ENCODE results near the gene RBMS2. TPM values are rescaled to one million over a fixed set of nuclear protein-coding genes. Genes with fewer than 3 reads are reported as not detected.

RBMS2 gene
- total RNA-seq, 1 experiment from 2014 or later = 40.8 TPM

- H3K27ac ChIP-seq (ENCODE audit: low read depth, low read length) = no peak overlapping the region
- no peak overlapping the region for H3K9ac ChIP-seq (ENCODE audit: low read length)
- intact Hi-C loops (cut with micrococcal nuclease) = loop anchor here (1.0 to 5.0 kb wide), 2 partner anchors 81 to 402 kb away; no protein-coding TSS in a partner anchor
- H3K27me3 ChIP-seq (ENCODE audit: insufficient read depth, low read length) = no peaks in the 10 kb centered on the region
- DNase-seq (ENCODE audit: low read depth, low spot score) (peak; percentile 51), ATAC-seq (peak; percentile 74)
- no peaks in the 10 kb centered on the region for H3K9me2 ChIP-seq (ENCODE audit: insufficient read depth)
- ChIA-PET RAD21 (ENCODE audit: low non-redundant PET in 1 of 2, low total read pairs in 2 of 2, uncharacterized antibody in 2 of 2, unreplicated experiment in 2 of 2) (interaction anchor here in 1 of 2 experiments (0.7 to 1.0 kb wide), 2 partner anchors 80 to 140 kb away, joined by 3 read pairs; partner anchors contain the start of gene MIP), POLR2A (interaction anchor here (0.6 kb wide), 1 partner anchor 287 kb away, joined by 3 read pairs; no protein-coding TSS in a partner anchor), CTCF (interaction anchor here (0.7 to 1.9 kb wide), 4 partner anchors 40 to 80 kb away, joined by 3 to 7 read pairs (median 5); partner anchors contain the start of gene RBMS2)
- no peaks in the 10 kb centered on the region for H4K20me1 ChIP-seq (ENCODE audit: insufficient read depth)
- no TSS peak for BruUV-seq (replicated peaks)
- no peak overlapping the region for H3K4me3 ChIP-seq (replicated peaks in 1 of 2; ENCODE audit: low read depth in 1 of 2, low read length in 2 of 2)
- H2AFZ ChIP-seq (ENCODE audit: low read depth, low read length, poor library complexity, severe bottlenecking) = no peak overlapping the region
- TF ChIP-seq FOSL1 (IDR thresholded peaks at IDR 0.05; ENCODE audit: low read depth) (no peak), SRF (IDR thresholded peaks at IDR 0.05; ENCODE audit: low read depth) (no peak), YY1 (IDR thresholded peaks at IDR 0.05; ENCODE audit: extremely low read depth, insufficient replicate concordance, low read depth, low read length) (no peak), TCF7L2 (IDR thresholded peaks at IDR 0.05; ENCODE audit: borderline replicate concordance, extremely low read depth, insufficient read depth, insufficient read length) (no peak), CTCF (IDR thresholded peaks at IDR 0.05 in 2 of 3, conservative IDR thresholded peaks at IDR 0.05 in 1 of 3; ENCODE audit: borderline replicate concordance in 1 of 3, insufficient read depth in 1 of 3, low read depth in 2 of 3, low read length in 2 of 3) (peak; percentile 78 to 97 (median 95)), RAD21 (IDR thresholded peaks at IDR 0.05; ENCODE audit: low read depth) (peak; percentile 83)
- H3K9me3 ChIP-seq (ENCODE audit: control insufficient read depth in 1 of 2, insufficient read depth in 1 of 2, low read depth in 1 of 2, low read length in 2 of 2) = no peaks in the 10 kb centered on the region
- H3K4me2 ChIP-seq (ENCODE audit: low read length) = no peak overlapping the region
- H3K4me1 ChIP-seq (ENCODE audit: control insufficient read depth in 1 of 2, insufficient read depth in 2 of 2, low read length in 2 of 2) = peaks cover 0 to 9% of the 10 kb centered on the region in 2 experiments; a peak in 1 of 4 replicates
- H3K79me2 ChIP-seq (ENCODE audit: insufficient read depth, low read length) = no peaks in the 10 kb centered on the region
- H3K36me3 ChIP-seq (ENCODE audit: control insufficient read depth in 1 of 2, insufficient read depth in 2 of 2, low read length in 2 of 2) = peaks cover 17 to 18% of the 10 kb centered on the region in 2 experiments
Measured at GRCh38 chr12:56593909-56594621, 72.4 kb downstream of the RBMS2 start.
